ENCODE measurements around the gene PPFIBP1.
A peak's percentile ranks its signal among the peaks of the same experiment; 100 is the strongest.
"Not testable (repeated sequence)": the region's sequence is repeated elsewhere in the genome, so short reads cannot be mapped to it uniquely, and the experiment has no call there.

PPFIBP1 gene

GRCh38 chr12:27645671-27646070 lies 121.7 kb downstream of the PPFIBP1 start:
- TF ChIP-seq, protein P1, sequence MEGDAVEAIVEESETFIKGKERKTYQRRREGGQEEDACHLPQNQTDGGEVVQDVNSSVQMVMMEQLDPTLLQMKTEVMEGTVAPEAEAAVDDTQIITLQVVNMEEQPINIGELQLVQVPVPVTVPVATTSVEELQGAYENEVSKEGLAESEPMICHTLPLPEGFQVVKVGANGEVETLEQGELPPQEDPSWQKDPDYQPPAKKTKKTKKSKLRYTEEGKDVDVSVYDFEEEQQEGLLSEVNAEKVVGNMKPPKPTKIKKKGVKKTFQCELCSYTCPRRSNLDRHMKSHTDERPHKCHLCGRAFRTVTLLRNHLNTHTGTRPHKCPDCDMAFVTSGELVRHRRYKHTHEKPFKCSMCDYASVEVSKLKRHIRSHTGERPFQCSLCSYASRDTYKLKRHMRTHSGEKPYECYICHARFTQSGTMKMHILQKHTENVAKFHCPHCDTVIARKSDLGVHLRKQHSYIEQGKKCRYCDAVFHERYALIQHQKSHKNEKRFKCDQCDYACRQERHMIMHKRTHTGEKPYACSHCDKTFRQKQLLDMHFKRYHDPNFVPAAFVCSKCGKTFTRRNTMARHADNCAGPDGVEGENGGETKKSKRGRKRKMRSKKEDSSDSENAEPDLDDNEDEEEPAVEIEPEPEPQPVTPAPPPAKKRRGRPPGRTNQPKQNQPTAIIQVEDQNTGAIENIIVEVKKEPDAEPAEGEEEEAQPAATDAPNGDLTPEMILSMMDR (IDR thresholded peaks at IDR 0.05; ENCODE audit: low read depth, low read length): no peak
- DNase-seq (ENCODE audit: extremely low read depth, low read depth): no peak

GRCh38 chr12:27646149-27646548 lies 122.1 kb downstream of the PPFIBP1 start:
- no peak for DNase-seq (ENCODE audit: extremely low read depth, low read depth)

GRCh38 chr12:27650011-27650410 lies 126.0 kb downstream of the PPFIBP1 start:
- TF ChIP-seq, protein P1 (IDR thresholded peaks at IDR 0.05; ENCODE audit: low read depth, low read length): no peak
- no peak for DNase-seq (ENCODE audit: extremely low read depth, low read depth)

More at GRCh38 chr12:27646149-27646548, 122.1 kb downstream of the PPFIBP1 start:
- TF ChIP-seq, protein P1 (IDR thresholded peaks at IDR 0.05; ENCODE audit: low read depth, low read length): no peak

DNA sequence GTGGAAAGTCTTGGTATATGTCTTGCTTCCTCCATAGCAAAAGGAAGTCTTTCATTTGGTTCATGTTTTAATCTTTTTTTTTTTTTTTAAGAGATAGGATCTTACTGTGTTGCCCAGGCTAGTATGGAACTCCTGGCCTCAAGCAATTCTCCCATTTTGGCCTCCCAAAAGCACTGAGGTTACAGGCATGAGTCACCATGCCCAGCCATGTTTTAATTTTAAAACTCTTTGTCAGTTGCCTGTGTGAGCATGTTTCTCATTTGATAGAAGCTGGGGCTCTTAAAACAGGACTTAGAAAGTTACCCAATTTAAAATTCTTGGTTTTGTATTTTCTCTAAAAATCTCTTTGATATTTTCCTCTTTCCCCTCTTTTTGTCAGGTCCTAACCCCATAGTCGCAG lies 127.2 kb downstream of the PPFIBP1 start:
- TF ChIP-seq, protein P1 (IDR thresholded peaks at IDR 0.05; ENCODE audit: low read depth, low read length): no peak
- DNase-seq (ENCODE audit: extremely low read depth, low read depth): no peak

- TF ChIP-seq, protein P1 (IDR thresholded peaks at IDR 0.05; ENCODE audit: low read depth, low read length): peak; percentile 88
- peak; percentile 66 for DNase-seq (ENCODE audit: extremely low read depth, low read depth)
Observed at GRCh38 chr12:27652174-27652763, 128.3 kb downstream of the PPFIBP1 start.

GRCh38 chr12:27653661-27654060 lies 129.7 kb downstream of the PPFIBP1 start:
- TF ChIP-seq, protein P1 (IDR thresholded peaks at IDR 0.05; ENCODE audit: low read depth, low read length): no peak

DNA sequence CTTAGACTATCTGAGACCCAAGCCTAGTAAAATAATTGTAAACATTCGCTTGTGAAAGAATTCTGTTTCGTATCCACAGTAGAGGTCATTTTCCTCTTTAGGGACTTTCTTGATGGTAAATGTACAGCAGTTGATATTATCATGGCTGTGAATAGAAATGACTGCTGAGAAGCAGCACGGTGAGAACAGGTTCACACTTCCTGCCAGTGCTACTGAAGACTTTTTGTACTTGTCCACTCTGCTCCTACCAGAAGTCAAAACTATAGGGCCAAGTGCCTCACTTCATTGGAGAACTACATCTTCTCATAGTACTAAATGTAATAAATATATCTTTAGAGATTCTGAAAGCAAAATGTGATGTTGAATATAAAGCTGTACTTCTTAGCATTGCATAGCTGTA lies 131.5 kb downstream of the PPFIBP1 start:
- DNase-seq (ENCODE audit: extremely low read depth, low read depth): not testable (repeated sequence)

More at GRCh38 chr12:27653661-27654060, 129.7 kb downstream of the PPFIBP1 start:
- no peak for DNase-seq (ENCODE audit: extremely low read depth, low read depth)

DNA sequence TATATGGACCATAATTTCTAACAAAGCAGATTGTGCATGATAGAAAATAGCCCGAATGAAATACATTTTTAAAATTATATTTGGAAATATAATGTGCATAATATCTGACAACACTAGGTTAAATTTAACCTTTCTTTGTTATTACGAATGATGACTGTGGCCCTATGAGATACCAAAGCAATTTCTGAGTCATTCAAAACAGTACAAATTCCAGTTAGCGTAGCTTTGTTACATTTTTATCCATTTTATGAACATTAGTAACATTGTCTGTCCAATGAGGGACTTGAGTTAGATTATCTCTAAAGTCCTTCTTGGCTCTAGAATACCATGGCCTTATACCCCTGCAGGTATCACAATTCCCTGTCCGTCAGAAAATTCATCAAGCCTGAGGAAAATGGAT lies 133.3 kb downstream of the PPFIBP1 start:
- TF ChIP-seq, protein P1 (IDR thresholded peaks at IDR 0.05; ENCODE audit: low read depth, low read length): no peak
- DNase-seq (ENCODE audit: extremely low read depth, low read depth): no peak
